Left lung (tissue), 10 donors: ENCODE measurements around the gene RGS7. TPM values are rescaled to one million over a fixed set of nuclear protein-coding genes. Genes with fewer than 3 reads are reported as not detected.

ENCODE experiments used
- ATAC-seq: fragments of 200-7000 bp; cut with Tn5 transposase; one replicate; pipeline ENCODE4 v1.9.1; 2020; ENCODE audit warnings: moderate library complexity
- DNase-seq, 4 donors: peaks; one replicate each; pipeline ENCODE4 v3.0.0-alpha.2; 2013 to 2020
- H3K27ac ChIP-seq, 2 donors: fragments of 200-600 bp; sonication (generic) in 1 of 2; one replicate each; pipeline versions ENCODE4 v1.5.0 to v1.8.0; 2020 to 2021
- H3K27me3 ChIP-seq, 2 donors: fragments of 200-600 bp; sonication (generic) in 1 of 2; one replicate each; pipeline versions ENCODE4 v1.5.0 to v1.8.0; 2020 to 2021
- H3K36me3 ChIP-seq, 2 donors: fragments of 200-600 bp; sonication (generic) in 1 of 2; one replicate each; pipeline versions ENCODE4 v1.5.0 to v1.8.0; 2020 to 2021
- H3K4me1 ChIP-seq, 2 donors: fragments of 200-600 bp; one replicate each; pipeline ENCODE4 v1.8.0; 2021
- H3K4me3 ChIP-seq, 2 donors: fragments of 200-600 bp; sonication (generic) in 1 of 2; one replicate each; pipeline versions ENCODE4 v1.5.0 to v1.8.0; 2020 to 2021; ENCODE audit warnings: mild to moderate bottlenecking in 1 of 2
- H3K9me3 ChIP-seq, 2 donors: fragments of 200-600 bp; sonication (generic) in 1 of 2; one replicate each; pipeline versions ENCODE4 v1.5.0 to v1.8.0; 2020 to 2021
- intact Hi-C, 2 donors: fragments of 100-400 bp; cut with DNase I; formaldehyde crosslinking; loops; one replicate each; pipeline versions ENCODE4 v1.11.2 to v1.14.2; 2022
- polyA plus RNA-seq, 6 donors: library from polyadenylated mRNA; unstranded; fragments of 120-200 nt; gene quantifications; one replicate each; pipeline ENCODE4 v1.2.1, GENCODE V29; 2013; ENCODE audit not compliant: insufficient read length in 6 of 6
- total RNA-seq, 2 donors: library from RNA; stranded (reverse); fragmentation: NEBNext Ultra II Directional; extraction: Animal tissue kit (Norgen Biotek cat#: 25700); gene quantifications; one replicate each; pipeline ENCODE4 v1.2.1, GENCODE V29; 2021
- TF ChIP-seq, protein P1 (sequence below), 2 donors: fragments of 200-600 bp; sonication (generic) in 1 of 2; IDR thresholded peaks; one replicate each; pipeline versions ENCODE4 v1.5.0 to v1.8.0; 2021; ENCODE audit warnings: antibody characterized with exemption in 2 of 2
- donor health status: DM: no; HTN: yes; CAD: no.
- donor health status: DM: no; HTN: no; CAD: no.

The RGS7 gene
- total and polyA plus RNA-seq, 8 donors, result 0.11 to 0.43 (median 0.30) TPM; not detected in 2

DNA sequence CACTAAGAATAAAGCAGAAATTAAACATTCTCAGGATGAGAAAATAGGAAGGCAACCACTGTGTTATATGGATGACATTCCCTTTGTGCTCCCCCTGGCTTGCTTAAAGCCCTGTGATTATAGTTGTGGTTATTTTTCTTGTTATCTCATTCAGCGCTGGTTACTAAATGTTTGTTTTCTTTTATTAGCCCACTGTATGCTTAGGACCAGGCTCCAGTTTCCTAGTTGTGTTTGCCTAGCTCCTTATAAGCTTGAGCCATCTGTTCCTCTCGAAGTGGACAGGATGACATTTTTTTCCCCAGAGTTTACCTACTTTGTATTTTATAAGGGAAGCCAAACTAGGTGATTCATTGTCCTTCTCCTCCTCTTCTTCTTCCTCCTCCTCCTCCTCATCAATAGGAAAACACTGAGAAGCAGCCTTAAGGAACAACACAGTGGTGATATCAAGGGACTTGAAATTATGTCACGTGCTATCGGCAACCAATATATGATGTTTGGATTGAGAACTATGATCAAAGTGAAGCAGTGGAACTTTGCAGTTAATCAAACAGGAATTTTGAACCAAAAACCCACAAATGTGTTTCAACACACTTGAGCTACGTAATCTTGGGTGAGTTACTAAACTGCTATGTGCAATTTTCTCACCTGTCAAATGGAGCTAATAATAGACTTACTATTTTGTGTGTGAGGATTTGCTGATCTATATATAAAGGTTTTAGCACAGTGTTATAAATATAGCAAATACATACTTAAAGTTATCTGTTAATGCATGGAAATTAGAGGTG is 35.1 kb upstream of the RGS7 start:
- H3K27me3 ChIP-seq, result no peaks in the 10 kb centered on the region
- H3K27ac ChIP-seq, result no peak overlapping the region
- no peaks in the 10 kb centered on the region for H3K9me3 ChIP-seq
- H3K4me3 ChIP-seq, result no peak overlapping the region
- H3K4me1 ChIP-seq, result no peaks in the 10 kb centered on the region
- no peak for ATAC-seq
- no peak for DNase-seq
- no peaks in the 10 kb centered on the region for H3K36me3 ChIP-seq
- intact Hi-C loops, result no loop called here
- TF ChIP-seq, protein P1, sequence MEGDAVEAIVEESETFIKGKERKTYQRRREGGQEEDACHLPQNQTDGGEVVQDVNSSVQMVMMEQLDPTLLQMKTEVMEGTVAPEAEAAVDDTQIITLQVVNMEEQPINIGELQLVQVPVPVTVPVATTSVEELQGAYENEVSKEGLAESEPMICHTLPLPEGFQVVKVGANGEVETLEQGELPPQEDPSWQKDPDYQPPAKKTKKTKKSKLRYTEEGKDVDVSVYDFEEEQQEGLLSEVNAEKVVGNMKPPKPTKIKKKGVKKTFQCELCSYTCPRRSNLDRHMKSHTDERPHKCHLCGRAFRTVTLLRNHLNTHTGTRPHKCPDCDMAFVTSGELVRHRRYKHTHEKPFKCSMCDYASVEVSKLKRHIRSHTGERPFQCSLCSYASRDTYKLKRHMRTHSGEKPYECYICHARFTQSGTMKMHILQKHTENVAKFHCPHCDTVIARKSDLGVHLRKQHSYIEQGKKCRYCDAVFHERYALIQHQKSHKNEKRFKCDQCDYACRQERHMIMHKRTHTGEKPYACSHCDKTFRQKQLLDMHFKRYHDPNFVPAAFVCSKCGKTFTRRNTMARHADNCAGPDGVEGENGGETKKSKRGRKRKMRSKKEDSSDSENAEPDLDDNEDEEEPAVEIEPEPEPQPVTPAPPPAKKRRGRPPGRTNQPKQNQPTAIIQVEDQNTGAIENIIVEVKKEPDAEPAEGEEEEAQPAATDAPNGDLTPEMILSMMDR (IDR thresholded peaks at IDR 0.05), result no peak

DNA sequence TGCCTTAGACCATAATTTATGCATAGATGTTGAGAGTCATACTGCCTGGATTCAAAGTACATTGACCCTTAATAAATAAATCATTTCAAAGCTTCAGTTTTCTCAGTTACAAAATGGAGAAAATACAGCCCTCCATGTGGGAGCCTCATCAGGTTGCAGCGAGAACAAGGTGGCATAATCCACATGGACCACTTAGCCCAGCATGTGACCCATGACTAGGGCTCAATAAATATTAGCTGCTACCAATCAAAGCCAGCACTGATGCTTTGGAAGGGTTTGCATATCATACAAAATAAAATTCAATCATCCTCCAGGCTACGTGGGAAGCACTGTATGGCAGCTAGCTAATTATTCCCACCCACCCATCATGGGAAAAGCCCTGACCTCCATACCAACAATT is 33.5 kb upstream of the RGS7 start:
- Histone ChIP-seq H3K27me3 (no peaks in the 10 kb centered on the region), H3K4me1 (no peaks in the 10 kb centered on the region), H3K27ac (no peak overlapping the region), H3K36me3 (no peaks in the 10 kb centered on the region), H3K9me3 (no peaks in the 10 kb centered on the region), H3K4me3 (no peak overlapping the region)
- DNase-seq (no peak), ATAC-seq (no peak)
- TF ChIP-seq, protein P1 (IDR thresholded peaks at IDR 0.05), result no peak
- intact Hi-C loops, result no loop called here

GRCh38 chr1:241389400-241389799 is 32.4 kb upstream of the RGS7 start:
- intact Hi-C loops, result no loop called here
- H3K4me3 ChIP-seq, result no peak overlapping the region
- no peak overlapping the region for H3K27ac ChIP-seq
- DNase-seq (no peak), ATAC-seq (no peak)
- H3K27me3 ChIP-seq, result no peaks in the 10 kb centered on the region
- TF ChIP-seq, protein P1 (IDR thresholded peaks at IDR 0.05), result no peak
- H3K9me3 ChIP-seq, result no peaks in the 10 kb centered on the region
- no peaks in the 10 kb centered on the region for H3K36me3 ChIP-seq
- no peaks in the 10 kb centered on the region for H3K4me1 ChIP-seq

DNA sequence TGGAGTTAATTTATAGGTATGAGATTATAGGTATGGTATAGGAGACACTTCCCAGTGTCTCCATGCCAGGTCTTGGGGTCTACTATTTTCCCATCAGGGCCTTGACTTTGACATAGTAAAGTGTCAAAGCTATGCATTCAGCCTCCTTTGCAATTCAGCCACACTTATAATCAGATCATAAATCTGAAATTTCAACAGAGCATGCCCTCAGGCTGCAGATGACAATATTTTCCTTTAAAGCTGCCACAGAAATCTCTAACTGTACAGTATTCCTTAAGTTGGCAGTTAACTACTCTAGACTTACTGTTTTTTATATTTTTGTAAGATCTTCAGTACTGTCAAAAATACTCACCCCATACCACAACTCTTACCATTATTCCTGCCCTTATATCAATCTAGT is 30.2 kb upstream of the RGS7 start:
- DNase-seq, result no peak
- TF ChIP-seq, protein P1 (IDR thresholded peaks at IDR 0.05), result no peak
- Histone ChIP-seq H3K9me3 (peaks cover 0 to 1% of the 10 kb centered on the region in 2 donors), H3K27me3 (no peaks in the 10 kb centered on the region), H3K27ac (no peak overlapping the region), H3K4me1 (no peaks in the 10 kb centered on the region), H3K4me3 (no peak overlapping the region), H3K36me3 (no peaks in the 10 kb centered on the region)
- ATAC-seq, result no peak
- intact Hi-C loops, result no loop called here

DNA sequence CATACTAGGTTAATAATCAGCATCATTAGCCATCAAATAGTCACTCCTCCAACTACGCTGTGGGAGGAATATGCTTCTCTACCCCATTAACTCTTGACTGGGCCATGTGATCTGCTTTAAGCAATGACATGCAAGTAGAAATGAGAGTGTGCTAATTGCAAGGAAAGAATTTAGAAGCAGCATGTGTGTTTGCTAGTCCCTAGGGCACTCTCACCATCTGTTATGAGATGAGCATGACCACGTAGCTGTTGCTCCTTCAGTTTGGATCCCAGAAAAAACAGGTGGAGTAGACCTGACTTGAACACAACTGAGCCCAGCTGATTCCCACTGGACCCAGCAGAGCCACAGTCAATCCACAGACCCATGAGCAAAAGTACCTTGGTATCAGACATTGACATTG is 19.7 kb upstream of the RGS7 start:
- H3K4me3 ChIP-seq, result no peak overlapping the region
- H3K4me1 ChIP-seq, result no peaks in the 10 kb centered on the region
- intact Hi-C loops, result no loop called here
- peaks cover 0 to 5% of the 10 kb centered on the region in 2 donors for H3K9me3 ChIP-seq
- H3K27me3 ChIP-seq, result no peaks in the 10 kb centered on the region
- DNase-seq (no peak), ATAC-seq (no peak)
- H3K36me3 ChIP-seq, result no peaks in the 10 kb centered on the region
- TF ChIP-seq, protein P1 (IDR thresholded peaks at IDR 0.05), result no peak
- no peak overlapping the region for H3K27ac ChIP-seq
